GM18519 (cell line): Measurements from ENCODE around the gene FAM117B.

Source experiments
- ATAC-seq: cut with Tn5 transposase; IDR thresholded peaks from one replicate; pipeline ENCODE4 v1.9.1; 2021; ENCODE audit warnings: mild to moderate bottlenecking, moderate library complexity; ENCODE audit not compliant: unreplicated experiment, low FRiP score

Gene FAM117B

GRCh38 chr2:202634556-202635427 lies at the start of gene FAM117B:
FAM117B (plus strand) TSS chr2:202634969; CDS start chr2:202635188, 219 bp downstream.
- ATAC-seq, result peak; percentile 92

- peak; percentile 61 for ATAC-seq
Measured at GRCh38 chr2:202588647-202589581, 45.9 kb upstream of the FAM117B start.

- no peak for ATAC-seq
Measured at GRCh38 chr2:202589582-202589949, 45.2 kb upstream of the FAM117B start.

GRCh38 chr2:202592566-202592965 lies 42.2 kb upstream of the FAM117B start:
- no peak for ATAC-seq

GRCh38 chr2:202599105-202599504 lies 35.7 kb upstream of the FAM117B start:
- no peak for ATAC-seq

- no peak for ATAC-seq
Measured at GRCh38 chr2:202599911-202600310, 34.9 kb upstream of the FAM117B start.

GRCh38 chr2:202604699-202605098 lies 30.1 kb upstream of the FAM117B start:
- peak; percentile 33 for ATAC-seq

GRCh38 chr2:202605174-202605573 lies 29.6 kb upstream of the FAM117B start:
- no peak for ATAC-seq

GRCh38 chr2:202608142-202608852 lies 26.5 kb upstream of the FAM117B start:
- peak; percentile 38 for ATAC-seq

GRCh38 chr2:202609381-202610145 lies 25.2 kb upstream of the FAM117B start:
- peak; percentile 87 for ATAC-seq

- no peak for ATAC-seq
Measured at GRCh38 chr2:202610380-202610779, 24.4 kb upstream of the FAM117B start.

- no peak for ATAC-seq
Measured at GRCh38 chr2:202612145-202612544, 22.6 kb upstream of the FAM117B start.

- ATAC-seq, result no peak
Measured at GRCh38 chr2:202613479-202613878, 21.3 kb upstream of the FAM117B start.

- no peak for ATAC-seq
Measured at GRCh38 chr2:202624133-202624532, 10.6 kb upstream of the FAM117B start.

- no peak for ATAC-seq
Measured at GRCh38 chr2:202627042-202627441, 7.7 kb upstream of the FAM117B start.

GRCh38 chr2:202628646-202629198 lies 6.0 kb upstream of the FAM117B start:
- no peak for ATAC-seq

GRCh38 chr2:202632682-202633290 lies 2.0 kb upstream of the FAM117B start:
- no peak for ATAC-seq

- ATAC-seq, result no peak
Measured at GRCh38 chr2:202633470-202633869, 1.3 kb upstream of the FAM117B start.
